IMR-90 (cell line): ENCODE results near the gene GGN. TPM values are rescaled to one million over a fixed set of nuclear protein-coding genes. Genes with fewer than 3 reads are reported as not detected.

Source experiments
- ATAC-seq: fragments of 200-7000 bp; cut with Tn5 transposase; 2 replicates; pipeline ENCODE4 v1.9.1; 2020; ENCODE audit warnings: low read depth, mild to moderate bottlenecking, moderate library complexity
- BruUV-seq: library from RNA; stranded (reverse); fragments of 400-500 nt; replicated peaks from 2 replicates; lab custom pipeline; 2021; lab: Mats Ljungman, UMichigan
- CTCF ChIA-PET: fragments of 300-600 bp; formaldehyde crosslinking; extraction: SDS; loops from one replicate; lab custom pipeline; 2021; ENCODE audit warnings: antibody characterized with exemption; lab: Yijun Ruan, JAX
- POLR2A ChIA-PET: fragments of 300-600 bp; sonication (Branson Sonifier 250); formaldehyde crosslinking; loops from one replicate; lab custom pipeline; 2022; ENCODE audit warnings: antibody characterized with exemption; ENCODE audit not compliant: unreplicated experiment; lab: Charles Lee
- DNase-seq: peaks from one replicate; pipeline ENCODE4 v3.0.0; 2013
- H2AFZ ChIP-seq: replicated peaks from 2 replicates; pipeline ENCODE3; 2013; ENCODE audit warnings: low read length, mild to moderate bottlenecking; ENCODE audit not compliant: poor library complexity
- H2AK5ac ChIP-seq: 2 replicates; pipeline ENCODE4 v1.6.1; 2013; ENCODE audit warnings: low read depth, low read length, inconsistent platforms
- H2AK9ac ChIP-seq: replicated peaks from 2 replicates; pipeline ENCODE3; 2013; ENCODE audit warnings: mild to moderate bottlenecking, low read depth, low read length, moderate library complexity; ENCODE audit not compliant: poor library complexity
- H2BK120ac ChIP-seq: 2 replicates; pipeline ENCODE4 v1.6.1; 2013; ENCODE audit warnings: low read depth, low read length, inconsistent platforms
- H2BK15ac ChIP-seq: 3 replicates; pipeline ENCODE4 v1.6.1; 2013; ENCODE audit warnings: low read depth, low read length, inconsistent platforms
- H2BK20ac ChIP-seq: 2 replicates; pipeline ENCODE4 v1.6.1; 2013; ENCODE audit warnings: low read depth, mild to moderate bottlenecking, inconsistent platforms, low read length, moderate library complexity
- H2BK5ac ChIP-seq: 2 replicates; pipeline ENCODE4 v1.6.1; 2013; ENCODE audit warnings: mild to moderate bottlenecking, low read depth, low read length, inconsistent platforms; ENCODE audit not compliant: poor library complexity, severe bottlenecking
- H3K14ac ChIP-seq: replicated peaks from 2 replicates; pipeline ENCODE4 v1.6.1; 2013; ENCODE audit warnings: low read depth, low read length, inconsistent platforms
- H3K18ac ChIP-seq: 2 replicates; pipeline ENCODE4 v1.6.1; 2013; ENCODE audit warnings: low read depth, low read length, control low read depth
- H3K23ac ChIP-seq: 2 replicates; pipeline ENCODE4 v1.6.1; 2013; ENCODE audit warnings: low read depth, low read length, inconsistent platforms
- H3K27ac ChIP-seq: 2 replicates; pipeline ENCODE4 v1.5.1; 2013; ENCODE audit warnings: mild to moderate bottlenecking, control low read depth, low read length; ENCODE audit not compliant: insufficient read depth
- H3K27me3 ChIP-seq: 2 replicates; pipeline ENCODE4 v1.6.1; 2013; ENCODE audit warnings: low read length; ENCODE audit not compliant: control insufficient read depth, insufficient read depth
- H3K36me3 ChIP-seq: 2 replicates; pipeline ENCODE4 v1.6.1; 2013; ENCODE audit warnings: low read length, mixed read lengths; ENCODE audit not compliant: control insufficient read depth, insufficient read depth
- H3K4ac ChIP-seq: 2 replicates; pipeline ENCODE4 v1.6.1; 2013; ENCODE audit warnings: low read depth, low read length, inconsistent platforms
- H3K4me1 ChIP-seq: 2 replicates; pipeline ENCODE4 v1.6.1; 2013; ENCODE audit warnings: low read length, mixed read lengths; ENCODE audit not compliant: control insufficient read depth, insufficient read depth
- H3K4me2 ChIP-seq: 2 replicates; pipeline ENCODE4 v1.6.1; 2013; ENCODE audit warnings: low read depth, mild to moderate bottlenecking, control low read depth, low read length, moderate library complexity
- H3K4me3 ChIP-seq: 2 replicates; pipeline ENCODE4 v1.5.1; 2013; ENCODE audit warnings: low read depth, mild to moderate bottlenecking, control low read depth, low read length, moderate library complexity; ENCODE audit not compliant: insufficient read depth
- H3K56ac ChIP-seq: 2 replicates; pipeline ENCODE4 v1.6.1; 2013; ENCODE audit warnings: low read length, inconsistent platforms; ENCODE audit not compliant: insufficient read depth; ENCODE audit errors: extremely low read depth
- H3K79me1 ChIP-seq, 2 experiments: 2 replicates each; pipeline ENCODE4 v1.6.1; 2013; ENCODE audit warnings: low read length in 2 of 2, inconsistent platforms in 1 of 2, low read depth in 1 of 2
- H3K9ac ChIP-seq: 2 replicates; pipeline ENCODE4 v1.6.1; 2013; ENCODE audit warnings: low read depth, low read length, control low read depth
- H3K9me1 ChIP-seq: 2 replicates; pipeline ENCODE4 v1.6.1; 2013; ENCODE audit warnings: low read length, inconsistent platforms; ENCODE audit not compliant: insufficient read depth
- H3K9me3 ChIP-seq: 2 replicates; pipeline ENCODE4 v1.6.1; 2013; ENCODE audit warnings: low read length; ENCODE audit not compliant: control insufficient read depth, insufficient read depth
- H4K20me1 ChIP-seq: 2 replicates; pipeline ENCODE4 v1.6.1; 2013; ENCODE audit warnings: low read length, inconsistent platforms; ENCODE audit not compliant: insufficient read depth
- H4K5ac ChIP-seq: 2 replicates; pipeline ENCODE4 v1.6.1; 2013; ENCODE audit warnings: mild to moderate bottlenecking, low read depth, low read length, control low read depth
- H4K8ac ChIP-seq, 2 experiments: 2 replicates each; pipeline ENCODE4 v1.6.1; 2013; ENCODE audit warnings: low read depth in 2 of 2, low read length in 2 of 2, control low read depth in 1 of 2, inconsistent platforms in 1 of 2
- H4K91ac ChIP-seq: 2 replicates; pipeline ENCODE4 v1.6.1; 2013; ENCODE audit warnings: low read depth, low read length, inconsistent platforms; ENCODE audit not compliant: insufficient read depth
- BHLHE40 ChIP-seq: fragments of 150-350 bp; IDR thresholded peaks from 2 replicates; pipeline ENCODE4 v1.6.1; 2016; ENCODE audit warnings: mild to moderate bottlenecking, low read depth, low read length
- ELK1 ChIP-seq: fragments of 150-350 bp; IDR thresholded peaks from 2 replicates; pipeline ENCODE4 v1.6.1; 2016; ENCODE audit warnings: low read depth, mild to moderate bottlenecking, low read length, moderate library complexity, borderline replicate concordance
- FOS ChIP-seq: fragments of 150-350 bp; IDR thresholded peaks from 2 replicates; pipeline ENCODE4 v1.6.1; 2016; ENCODE audit warnings: low read depth, low read length
- MAZ ChIP-seq: IDR thresholded peaks from 2 replicates; pipeline ENCODE4 v1.6.1; 2012; ENCODE audit warnings: low read depth, mild to moderate bottlenecking, low read length, improper control_type of control experiment, moderate library complexity, borderline replicate concordance
- RAD21 ChIP-seq: IDR thresholded peaks from 2 replicates; pipeline ENCODE4 v1.6.1; 2012; ENCODE audit warnings: low read length, improper control_type of control experiment
- WGBS, 2 experiments: methylation state at CpG; one replicate each; pipeline versions ENCODE4 v1.1.5 to v1.1.7; 2013; ENCODE audit warnings: missing lambda C conversion rate in 2 of 2; ENCODE audit not compliant: insufficient read length in 1 of 2; ENCODE audit errors: extremely low coverage in 2 of 2; 5-methylcytosine and 5-hydroxymethylcytosine counted together
- dilution Hi-C: fragments of 300-500 bp; cut with HindIII; formaldehyde crosslinking; loops from one replicate; pipeline ENCODE4 v1.14.3; 2018; ENCODE audit warnings: low sequenced_read_pairs; ENCODE audit not compliant: unreplicated experiment
- in situ Hi-C: fragments of 300-500 bp; cut with MboI; formaldehyde crosslinking; loops from 3 replicates; pipeline ENCODE4 v1.14.3; 2019; ENCODE audit warnings: low sequenced_read_pairs, inconsistent platforms, mixed read lengths
- intact Hi-C: fragments of 100-400 bp; cut with micrococcal nuclease; formaldehyde crosslinking; loops from 2 replicates; pipeline ENCODE4 v1.10.0; 2022
- polyA plus RNA-seq, 3 experiments: library from polyadenylated mRNA; depleted of rRNA; stranded (reverse); fragments of >200 nt; gene quantifications; 2 replicates each; pipeline ENCODE4 v1.2.3, GENCODE V29; 2012; ENCODE audit warnings: low replicate concordance in 1 of 3
- total RNA-seq: library from RNA; depleted of rRNA; stranded (reverse); fragments of >200 nt; gene quantifications from 2 replicates; pipeline ENCODE4 v1.2.3, GENCODE V29; 2012; rRNA removed

The GGN gene
- total and polyA plus RNA-seq, 2 of the 4 experiments (the other 2 are of a cell fraction), result under 0.01 to 0.65 TPM

- peak overlapping the region; percentile 71 for H3K4ac ChIP-seq
- no peak overlapping the region for H3K14ac ChIP-seq
- peak overlapping the region; percentile 56 for H2BK5ac ChIP-seq
- TF ChIP-seq RAD21 (no peak), FOS (no peak), ELK1 (no peak), BHLHE40 (no peak), MAZ (peak; percentile 50; the same call in 1 of the 2 replicates)
- 0 out of 2 replicates have a peak overlapping the region, but pooled peaks have one; percentile 55 for H4K91ac ChIP-seq
- intact Hi-C loops, result loop anchor here (1.0 to 2.0 kb wide), 4 partner anchors 39 to 433 kb away; partner anchors contain the start of gene PSMD8
- no peak overlapping the region for H2BK20ac ChIP-seq
- peak overlapping the region; percentile 55 for H3K27ac ChIP-seq
- H3K4me3 ChIP-seq, result peak overlapping the region; percentile 77
- no TSS peak for BruUV-seq
- no peaks in the 10 kb centered on the region for H4K20me1 ChIP-seq
- H2BK15ac ChIP-seq, result no peak overlapping the region
- ChIA-PET POLR2A (no interaction called here), CTCF (interaction anchor here (0.6 to 1.6 kb wide), 6 partner anchors 11 to 103 kb away, joined by 3 to 11 read pairs (median 4); no protein-coding TSS in a partner anchor)
- peak overlapping the region; percentile 100 for H2AFZ ChIP-seq
- H3K9me3 ChIP-seq, result no peaks in the 10 kb centered on the region
- H3K36me3 ChIP-seq, result no peaks in the 10 kb centered on the region
- peak overlapping the region in 1 of 2 experiments; percentile 71; a peak in 1 of 4 replicates for H4K8ac ChIP-seq
- no peak overlapping the region for H3K23ac ChIP-seq
- DNase-seq (peak; percentile 92), ATAC-seq (peak; percentile 88)
- H3K4me2 ChIP-seq, result peak overlapping the region; percentile 90
- WGBS, 2 experiments, result 0% methylated on average over 28 of the region's 52 CpGs; no CpG with 5 or more reads in 1 of the 2 experiments
- no peaks in the 10 kb centered on the region; a peak in 1 of 4 replicates for H3K79me1 ChIP-seq
- H3K56ac ChIP-seq, result no peak overlapping the region
- H2AK5ac ChIP-seq, result peak overlapping the region; percentile 73; the same call in 1 of the 2 replicates
- H3K18ac ChIP-seq, result no peak overlapping the region
- dilution Hi-C loops, result no loop called here
- H2BK120ac ChIP-seq, result 0 out of 2 replicates have a peak overlapping the region, but pooled peaks have one; percentile 22
- H3K9me1 ChIP-seq, result peaks cover 5% of the 10 kb centered on the region; the same call in 1 of the 2 replicates
- no peaks in the 10 kb centered on the region for H3K27me3 ChIP-seq
- in situ Hi-C loops, result loop anchor here (10.0 kb wide), 1 partner anchor 441 kb away; no protein-coding TSS in a partner anchor
- no peak overlapping the region for H4K5ac ChIP-seq
- H3K9ac ChIP-seq, result peak overlapping the region; percentile 54
- peak overlapping the region; percentile 97 for H2AK9ac ChIP-seq
- H3K4me1 ChIP-seq, result no peaks in the 10 kb centered on the region
Measured at GRCh38 chr19:38335949-38336637, 51.7 kb downstream of the GGN start.

Other genes with a start within 250 kb of the GGN start
- 3.2 and 4.2 TPM in 2 replicates for gene DPF1, start 163.8 kb downstream of the GGN start, total RNA-seq
- gene DPF1, start 163.8 kb downstream of the GGN start, polyA plus RNA-seq (2012; rRNA removed), result 5.5 and 6.3 TPM in 2 replicates
- gene PPP1R14A, start 131.7 kb downstream of the GGN start, total RNA-seq, result not detected in 2 replicates
- 0.84 and 2.0 TPM in 2 replicates for gene PPP1R14A, start 131.7 kb downstream of the GGN start, polyA plus RNA-seq (2012; rRNA removed)
- 0.28 and 0.54 TPM in 2 replicates for gene SPINT2, start 123.5 kb downstream of the GGN start, total RNA-seq
- 1.2 and 2.2 TPM in 2 replicates for gene SPINT2, start 123.5 kb downstream of the GGN start, polyA plus RNA-seq (2012; rRNA removed)
- 1.4 TPM in 1 of 2 replicates, not detected in the other for gene C19orf33, start 83.8 kb downstream of the GGN start, total RNA-seq
- 0.80 and 0.96 TPM in 2 replicates for gene C19orf33, start 83.8 kb downstream of the GGN start, polyA plus RNA-seq (2012; rRNA removed)
- 72.2 and 78.9 TPM in 2 replicates for gene YIF1B, start 72.1 kb downstream of the GGN start, total RNA-seq
- 162 and 165 TPM in 2 replicates for gene YIF1B, start 72.1 kb downstream of the GGN start, polyA plus RNA-seq (2012; rRNA removed)
- 2.7 and 2.8 TPM in 2 replicates for gene KCNK6, start 68.2 kb downstream of the GGN start, total RNA-seq
- 3.9 and 4.5 TPM in 2 replicates for gene KCNK6, start 68.2 kb downstream of the GGN start, polyA plus RNA-seq (2012; rRNA removed)
- 0.18 TPM in 1 of 2 replicates, not detected in the other for gene CATSPERG, start 52.2 kb downstream of the GGN start, total RNA-seq
- 0.16 and 0.34 TPM in 2 replicates for gene CATSPERG, start 52.2 kb downstream of the GGN start, polyA plus RNA-seq (2012; rRNA removed)
- 502 and 644 TPM in 2 replicates for gene PSMD8, start 13.5 kb downstream of the GGN start, total RNA-seq
- gene PSMD8, start 13.5 kb downstream of the GGN start, polyA plus RNA-seq (2012; rRNA removed), result 475 and 538 TPM in 2 replicates
- 0.56 and 0.90 TPM in 2 replicates for gene SPRED3, start 663 bp upstream of the GGN start, total RNA-seq
- 6.3 and 7.9 TPM in 2 replicates for gene SPRED3, start 663 bp upstream of the GGN start, polyA plus RNA-seq (2012; rRNA removed)
- 3.6 and 4.2 TPM in 2 replicates for gene FAM98C, start 15.1 kb upstream of the GGN start, total RNA-seq
- gene FAM98C, start 15.1 kb upstream of the GGN start, polyA plus RNA-seq (2012; rRNA removed), result 17.9 and 20.8 TPM in 2 replicates
- not detected in 2 replicates for gene RASGRP4, start 38.2 kb upstream of the GGN start, total RNA-seq
- not detected in 2 replicates for gene RASGRP4, start 38.2 kb upstream of the GGN start, polyA plus RNA-seq (2012; rRNA removed)
- under 0.01 TPM in 1 of 2 replicates, not detected in the other for gene RYR1, start 45.7 kb upstream of the GGN start, total RNA-seq
- 0.03 TPM in 1 of 2 replicates, not detected in the other for gene RYR1, start 45.7 kb upstream of the GGN start, polyA plus RNA-seq (2012; rRNA removed)
- gene MAP4K1, start 229.9 kb upstream of the GGN start, total RNA-seq, result not detected in 2 replicates
- gene MAP4K1, start 229.9 kb upstream of the GGN start, polyA plus RNA-seq (2012; rRNA removed), result 0.16 and 0.22 TPM in 2 replicates
- 965 and 1,137 TPM in 2 replicates for gene EIF3K, start 231.2 kb upstream of the GGN start, total RNA-seq
- gene EIF3K, start 231.2 kb upstream of the GGN start, polyA plus RNA-seq (2012; rRNA removed), result 524 and 575 TPM in 2 replicates